DND-41 (cell line): ENCODE results near the gene ARRB2.

Experiments used
- EZH2 ChIP-seq: IDR thresholded peaks from 3 replicates; pipeline ENCODE4 v1.6.1; 2012; ENCODE audit warnings: borderline replicate concordance, low read depth, mild to moderate bottlenecking, moderate library complexity, low read length, inconsistent platforms; ENCODE audit not compliant: severe bottlenecking
- TF ChIP-seq, protein P1 (sequence below): IDR thresholded peaks from 2 replicates; pipeline ENCODE4 v1.5.1; 2012; ENCODE audit warnings: borderline replicate concordance, low read length, moderate library complexity, mild to moderate bottlenecking; ENCODE audit not compliant: poor library complexity, severe bottlenecking; ENCODE audit errors: extremely low read depth

DNA sequence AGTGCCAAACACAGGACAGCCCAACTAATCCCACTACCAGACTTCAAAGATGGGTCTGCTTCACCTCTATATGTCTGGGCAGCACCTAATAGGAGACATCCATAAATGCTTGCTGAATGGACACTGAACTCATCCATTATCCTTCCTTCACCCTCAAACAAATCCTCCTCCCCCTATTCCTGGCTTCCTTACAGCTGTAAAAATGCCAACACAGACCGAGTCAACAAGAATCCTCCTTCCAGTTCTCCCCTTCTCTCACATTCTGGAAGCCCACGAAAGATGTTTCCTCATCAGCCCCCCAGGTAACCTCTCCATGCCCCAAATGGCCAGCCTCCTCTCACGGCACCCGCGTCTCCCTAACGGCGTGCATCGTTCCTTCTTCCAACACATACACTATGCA lies 18.7 kb upstream of the ARRB2 start:
- TF ChIP-seq, protein P1, sequence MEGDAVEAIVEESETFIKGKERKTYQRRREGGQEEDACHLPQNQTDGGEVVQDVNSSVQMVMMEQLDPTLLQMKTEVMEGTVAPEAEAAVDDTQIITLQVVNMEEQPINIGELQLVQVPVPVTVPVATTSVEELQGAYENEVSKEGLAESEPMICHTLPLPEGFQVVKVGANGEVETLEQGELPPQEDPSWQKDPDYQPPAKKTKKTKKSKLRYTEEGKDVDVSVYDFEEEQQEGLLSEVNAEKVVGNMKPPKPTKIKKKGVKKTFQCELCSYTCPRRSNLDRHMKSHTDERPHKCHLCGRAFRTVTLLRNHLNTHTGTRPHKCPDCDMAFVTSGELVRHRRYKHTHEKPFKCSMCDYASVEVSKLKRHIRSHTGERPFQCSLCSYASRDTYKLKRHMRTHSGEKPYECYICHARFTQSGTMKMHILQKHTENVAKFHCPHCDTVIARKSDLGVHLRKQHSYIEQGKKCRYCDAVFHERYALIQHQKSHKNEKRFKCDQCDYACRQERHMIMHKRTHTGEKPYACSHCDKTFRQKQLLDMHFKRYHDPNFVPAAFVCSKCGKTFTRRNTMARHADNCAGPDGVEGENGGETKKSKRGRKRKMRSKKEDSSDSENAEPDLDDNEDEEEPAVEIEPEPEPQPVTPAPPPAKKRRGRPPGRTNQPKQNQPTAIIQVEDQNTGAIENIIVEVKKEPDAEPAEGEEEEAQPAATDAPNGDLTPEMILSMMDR: no peak
- TF ChIP-seq EZH2: no peak
